ENCODE measurements around the gene ADK. TPM values are rescaled to one million over a fixed set of nuclear protein-coding genes. Genes with fewer than 3 reads are reported as not detected.
"Not testable (repeated sequence)": the region's sequence is repeated elsewhere in the genome, so short reads cannot be mapped to it uniquely, and the experiment has no call there.

The ADK gene
- total RNA-seq, 1 donor from 2014 or later, result 32.5 TPM

DNA sequence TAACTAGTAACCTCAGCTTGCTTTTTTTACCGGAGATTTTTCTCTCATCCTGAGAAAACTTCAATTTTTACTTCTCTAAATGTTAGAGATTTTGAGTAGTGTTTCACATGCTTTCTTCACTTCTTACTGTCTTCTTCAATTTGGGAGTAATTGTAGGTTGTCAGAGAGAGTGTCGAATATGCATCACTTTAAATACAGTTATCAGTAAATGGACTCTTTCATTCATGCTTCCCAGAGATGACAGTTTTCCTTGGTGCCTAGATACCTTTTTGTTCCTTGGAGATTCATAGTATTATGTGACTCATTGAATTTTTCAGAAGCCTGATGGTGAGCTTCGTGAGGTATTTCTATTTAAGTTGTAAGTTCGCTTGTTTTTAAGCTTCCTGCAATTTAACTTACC lies 169.7 kb downstream of the ADK start:
- intact Hi-C loops (cut with DNase I), result no loop called here
- DNase-seq (ENCODE audit: low spot score) (no peak), ATAC-seq (no peak)

DNA sequence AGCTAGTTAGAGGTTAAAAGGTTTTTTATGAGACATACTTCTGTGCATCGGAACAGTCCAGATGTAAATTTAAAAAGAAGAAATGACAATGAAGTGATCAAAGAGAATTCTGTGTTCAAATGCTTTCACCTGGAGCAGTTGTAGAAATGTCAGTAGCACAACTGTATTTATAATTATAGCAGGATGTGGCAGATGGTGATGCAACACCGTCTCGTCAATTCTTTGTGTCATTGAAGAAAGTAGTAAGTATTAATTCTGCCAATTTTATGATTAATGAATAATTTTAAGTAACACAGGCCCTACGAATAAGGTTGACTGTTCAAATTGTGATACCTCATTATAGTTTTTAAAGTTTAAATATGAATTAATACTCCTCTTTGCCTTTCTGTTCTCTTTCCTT lies 171.1 kb downstream of the ADK start:
- ATAC-seq (no peak), DNase-seq (ENCODE audit: low spot score) (no peak)
- intact Hi-C loops (cut with DNase I), result no loop called here

- intact Hi-C loops (cut with DNase I), result no loop called here
- DNase-seq (ENCODE audit: low spot score) (no peak), ATAC-seq (no peak)
Observed at GRCh38 chr10:74322565-74322964, 171.5 kb downstream of the ADK start.

GRCh38 chr10:74328388-74328787 lies 177.4 kb downstream of the ADK start:
- ATAC-seq (no peak), DNase-seq (ENCODE audit: low spot score) (no peak)
- intact Hi-C loops (cut with DNase I), result no loop called here

DNA sequence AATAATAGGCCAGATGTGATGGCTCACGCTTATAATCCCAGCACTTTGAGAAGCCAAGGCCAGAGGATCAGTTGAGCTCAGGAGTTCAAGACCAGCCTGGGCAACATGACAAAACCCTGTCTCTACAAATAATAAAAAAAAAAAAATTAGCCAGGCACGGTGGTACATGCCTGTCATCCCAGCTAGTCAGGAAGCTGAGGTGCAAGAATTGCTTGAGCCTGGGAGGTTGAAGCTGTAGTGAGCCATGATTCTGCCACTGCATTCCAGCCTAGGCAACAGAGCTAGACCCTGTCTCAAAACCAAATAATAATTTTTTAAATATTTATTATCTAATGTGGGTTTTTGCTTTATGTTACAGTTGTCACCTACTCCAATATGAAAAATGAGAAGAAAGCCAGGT lies 178.9 kb downstream of the ADK start:
- intact Hi-C loops (cut with DNase I), result no loop called here
- no peak for DNase-seq (ENCODE audit: low spot score)
- no peak for ATAC-seq

GRCh38 chr10:74330646-74331045 lies 179.6 kb downstream of the ADK start:
- no peak for ATAC-seq
- intact Hi-C loops (cut with DNase I), result no loop called here
- no peak for DNase-seq (ENCODE audit: low spot score)

- no peak for ATAC-seq
- no peak for DNase-seq (ENCODE audit: low spot score)
- intact Hi-C loops (cut with DNase I), result no loop called here
Observed at GRCh38 chr10:74332398-74332797, 181.4 kb downstream of the ADK start.

DNA sequence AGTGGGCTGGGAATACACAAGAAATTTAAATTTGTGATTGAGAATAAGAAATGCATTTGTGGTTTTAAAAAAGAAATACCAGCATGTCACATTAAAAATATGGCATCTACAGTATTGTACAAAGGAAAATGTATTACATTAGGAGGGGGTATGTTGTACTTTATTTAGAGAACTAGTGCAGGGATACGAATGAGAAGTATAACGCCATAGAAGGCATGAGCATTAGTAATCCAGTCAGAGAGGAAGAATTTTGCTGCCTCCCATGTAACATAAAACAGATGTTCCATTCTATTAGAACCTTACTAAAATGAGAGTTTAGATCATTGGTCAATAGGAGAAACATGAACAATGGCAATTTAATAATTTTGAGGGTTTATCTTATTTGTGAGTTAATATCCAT lies 182.2 kb downstream of the ADK start:
- DNase-seq (ENCODE audit: low spot score), result no peak
- no peak for ATAC-seq
- intact Hi-C loops (cut with DNase I), result no loop called here

DNA sequence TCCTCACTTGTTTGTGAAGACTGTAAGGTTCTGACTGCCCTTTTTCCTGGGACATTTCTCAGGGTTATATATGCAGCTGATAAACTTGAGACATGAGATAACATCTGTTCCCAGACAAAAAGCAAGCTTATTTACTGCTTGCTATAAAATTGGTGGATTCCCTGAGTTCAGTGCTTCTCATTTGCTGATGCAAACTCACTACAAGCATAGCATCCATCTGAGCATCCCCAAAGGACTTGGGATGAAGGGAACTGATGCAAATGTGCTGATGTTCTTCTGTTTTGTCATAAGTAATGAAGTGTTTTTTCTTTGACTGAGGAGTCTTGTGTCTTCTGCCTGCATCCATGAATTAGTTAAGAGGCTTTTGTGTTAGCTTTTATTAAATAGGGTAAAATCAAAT lies 183.2 kb downstream of the ADK start:
- DNase-seq (ENCODE audit: low spot score), result no peak
- ATAC-seq, result no peak
- intact Hi-C loops (cut with DNase I), result no loop called here

DNA sequence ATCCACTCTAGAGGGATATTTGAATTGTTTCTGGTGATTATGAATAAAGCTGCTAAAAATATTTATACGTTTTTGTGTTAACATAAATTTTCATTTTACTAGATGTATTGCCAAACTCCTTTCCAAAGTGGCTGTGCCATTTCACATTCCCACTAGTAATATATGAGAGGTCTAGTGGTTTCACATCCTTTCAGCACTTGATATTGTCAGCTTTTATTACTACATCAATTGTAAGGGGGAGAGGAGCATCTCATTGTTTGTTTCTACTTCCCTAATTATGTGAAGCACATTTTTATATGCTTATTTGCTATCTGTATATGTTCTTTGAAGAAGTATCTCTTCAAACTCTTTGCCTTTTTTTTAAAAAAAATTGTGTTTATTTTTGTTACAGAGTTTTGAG lies 184.5 kb downstream of the ADK start:
- no peak for ATAC-seq
- intact Hi-C loops (cut with DNase I), result no loop called here
- no peak for DNase-seq (ENCODE audit: low spot score)

GRCh38 chr10:74337330-74338016 lies 186.5 kb downstream of the ADK start:
- intact Hi-C loops (cut with DNase I), result no loop called here
- ATAC-seq (no peak), DNase-seq (ENCODE audit: low spot score) (no peak)

GRCh38 chr10:74342991-74343390 lies 192.0 kb downstream of the ADK start:
- intact Hi-C loops (cut with DNase I), result no loop called here
- ATAC-seq (no peak), DNase-seq (ENCODE audit: low spot score) (no peak)

DNA sequence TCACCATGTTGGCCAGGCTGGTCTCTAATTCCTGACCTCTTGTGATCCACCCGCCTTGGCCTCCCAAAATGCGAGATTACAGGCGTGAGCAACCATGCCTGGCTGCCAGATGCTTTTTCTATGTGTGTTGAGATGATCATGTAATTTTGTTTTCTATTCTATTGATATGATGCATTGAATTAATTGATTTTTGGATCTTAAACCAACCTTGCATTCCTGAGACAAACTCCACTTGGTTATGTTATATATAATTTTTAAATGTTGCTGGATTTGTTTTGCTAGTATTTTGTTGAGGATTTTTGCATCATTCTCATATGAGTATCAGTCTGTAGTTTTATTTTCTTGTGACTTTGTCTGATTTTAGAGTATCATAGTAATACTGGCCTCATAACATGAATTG lies 192.8 kb downstream of the ADK start:
- ATAC-seq (no peak), DNase-seq (ENCODE audit: low spot score) (no peak)
- intact Hi-C loops (cut with DNase I), result no loop called here

- intact Hi-C loops (cut with DNase I), result no loop called here
- ATAC-seq (no peak), DNase-seq (ENCODE audit: low spot score) (no peak)
Observed at GRCh38 chr10:74344306-74344705, 193.3 kb downstream of the ADK start.

DNA sequence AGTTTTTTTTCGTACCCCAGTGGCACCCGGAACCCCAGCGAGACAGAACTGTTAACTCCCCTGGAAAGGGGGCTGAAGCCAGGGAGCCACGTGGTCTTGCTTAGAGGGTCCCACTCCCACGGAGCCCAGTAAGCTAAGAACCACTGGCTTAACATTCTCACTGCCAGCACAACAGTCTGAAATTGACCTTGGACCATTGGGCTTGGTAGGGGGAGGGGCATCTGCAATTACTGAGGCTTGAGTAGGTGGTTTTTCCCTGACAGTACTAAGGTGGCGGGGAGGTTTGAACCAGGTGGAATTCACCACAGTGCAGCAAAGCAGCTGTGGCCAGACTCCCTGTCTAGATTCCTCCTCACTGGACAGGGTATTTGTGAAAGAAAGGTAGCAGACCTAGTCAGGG lies 196.5 kb downstream of the ADK start:
- DNase-seq (ENCODE audit: low spot score) (no peak), ATAC-seq (no peak)
- intact Hi-C loops (cut with DNase I), result no loop called here

DNA sequence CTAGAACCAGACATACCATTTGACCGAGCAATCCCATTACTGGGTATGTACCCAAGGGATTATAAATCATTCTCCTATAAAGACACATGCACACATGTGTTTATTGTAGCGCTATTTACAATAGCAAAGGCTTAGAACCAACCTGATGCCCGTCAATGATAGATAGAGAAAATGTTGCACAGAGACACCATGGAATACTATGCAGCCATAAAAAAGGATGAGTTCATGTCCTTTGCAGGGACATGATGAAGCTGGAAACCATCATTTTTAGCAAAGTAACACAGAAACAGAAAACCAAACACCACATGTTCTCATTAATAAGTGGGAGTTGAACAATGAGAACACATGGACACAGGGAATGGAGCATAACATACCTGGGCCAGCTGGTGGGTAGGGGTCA lies 202.0 kb downstream of the ADK start:
- DNase-seq (ENCODE audit: low spot score); ATAC-seq; intact Hi-C loops (cut with DNase I): not testable (repeated sequence)

DNA sequence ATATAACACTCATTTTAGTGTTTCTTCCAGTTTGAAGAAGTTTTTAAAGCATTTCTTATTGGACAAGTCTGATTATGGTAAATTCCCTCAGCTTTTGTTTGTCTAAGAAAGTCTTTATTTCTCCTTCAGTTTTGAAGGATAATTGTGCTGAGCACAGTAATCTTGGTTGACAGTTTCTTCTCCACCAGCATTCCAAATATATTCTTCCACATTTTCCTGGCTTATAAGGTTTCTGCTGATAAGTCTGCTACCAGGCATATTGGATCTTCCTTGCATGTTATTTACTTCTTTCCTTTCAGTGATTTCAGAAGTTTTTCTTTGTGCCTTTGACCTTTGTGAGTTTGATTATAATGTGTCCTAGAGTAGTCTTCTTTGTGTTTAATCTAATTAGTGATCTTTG lies 210.7 kb downstream of the ADK start:
- DNase-seq (ENCODE audit: low spot score) (no peak), ATAC-seq (no peak)
- intact Hi-C loops (cut with DNase I), result no loop called here

DNA sequence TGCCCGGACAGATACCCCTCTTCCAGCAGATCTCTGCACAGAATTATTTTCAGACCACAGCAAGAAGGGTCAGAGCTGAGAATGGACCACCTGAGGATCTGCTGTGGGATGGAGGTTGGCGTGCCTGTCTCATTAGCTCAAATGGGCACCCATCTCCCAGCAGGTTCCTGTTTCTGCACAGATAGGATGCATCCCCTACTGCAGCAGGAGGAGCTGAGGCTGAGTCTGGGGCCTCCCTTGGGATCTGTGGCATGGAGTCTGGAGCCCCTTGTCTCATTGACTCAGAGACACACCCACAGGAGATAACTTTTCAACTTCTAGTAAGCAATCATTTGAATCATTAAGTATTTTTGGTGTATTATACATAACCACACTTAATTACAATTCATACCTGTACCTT lies 212.7 kb downstream of the ADK start:
- no peak for ATAC-seq
- intact Hi-C loops (cut with DNase I), result no loop called here
- DNase-seq (ENCODE audit: low spot score), result no peak

DNA sequence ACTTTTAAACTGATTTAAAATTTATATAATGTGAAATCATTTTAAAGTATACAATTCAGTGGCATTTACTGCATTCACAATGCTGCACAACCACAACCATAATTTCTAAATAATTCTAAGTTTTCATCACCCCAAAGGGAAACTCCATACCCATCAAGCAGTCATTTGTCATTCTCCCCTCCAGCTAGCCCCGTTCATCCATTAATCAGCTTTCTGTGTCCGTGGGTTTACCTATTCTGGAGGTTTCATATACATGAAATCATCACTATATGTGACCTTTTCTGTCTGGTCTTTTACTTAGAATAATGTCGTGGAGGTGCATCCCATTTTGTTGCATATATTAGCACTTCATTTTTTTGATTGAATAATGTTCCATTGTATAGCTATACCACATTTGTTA lies 214.1 kb downstream of the ADK start:
- no peak for DNase-seq (ENCODE audit: low spot score)
- no peak for ATAC-seq
- intact Hi-C loops (cut with DNase I), result no loop called here

DNA sequence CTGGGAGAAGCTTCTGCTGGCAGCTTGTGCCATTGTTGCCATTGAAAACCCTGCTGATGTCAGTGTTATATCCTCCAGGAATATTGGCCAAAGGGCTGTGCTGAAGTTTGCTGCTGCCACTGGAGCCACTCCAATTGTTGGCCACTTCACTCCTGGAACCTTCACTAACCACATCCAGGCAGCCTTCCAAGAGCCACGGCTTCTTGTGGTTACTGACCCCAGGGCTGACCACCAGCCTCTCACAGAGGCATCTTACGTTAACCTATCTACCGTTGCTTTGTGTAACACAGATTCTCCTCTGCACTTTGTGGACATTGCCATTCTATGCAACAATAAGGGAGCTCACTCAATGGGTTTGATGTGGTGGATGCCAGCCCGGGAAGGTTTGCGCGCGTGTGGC lies 220.7 kb downstream of the ADK start:
- DNase-seq (ENCODE audit: low spot score), result no peak
- intact Hi-C loops (cut with DNase I), result no loop called here
- no peak for ATAC-seq

GRCh38 chr10:74373059-74373458 lies 222.0 kb downstream of the ADK start:
- no peak for ATAC-seq
- intact Hi-C loops (cut with DNase I), result no loop called here
- no peak for DNase-seq (ENCODE audit: low spot score)

DNA sequence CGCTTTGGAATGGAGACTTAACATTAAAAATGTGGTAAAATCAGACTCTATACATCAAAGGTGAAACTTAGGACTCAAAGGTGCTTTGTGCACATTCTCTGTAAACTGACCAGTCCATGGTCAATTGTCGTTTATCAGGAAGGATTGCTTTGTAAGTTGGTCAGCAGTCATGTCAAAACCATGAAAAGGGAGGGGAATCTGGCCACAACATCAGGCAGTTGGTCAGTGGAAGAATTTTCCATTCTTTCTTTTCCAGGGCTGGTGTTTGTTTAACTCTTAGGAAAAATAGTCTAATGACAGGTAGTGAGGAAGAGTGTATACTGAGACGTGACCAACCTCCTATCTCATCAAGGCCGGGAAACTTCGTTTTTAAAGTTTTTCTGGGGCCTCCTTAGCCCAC lies 226.5 kb downstream of the ADK start:
- no peak for ATAC-seq

More for the DNA sequence above, 226.5 kb downstream of the ADK start:
- DNase-seq (ENCODE audit: low spot score), result no peak
- intact Hi-C loops (cut with DNase I), result no loop called here

All from sciatic nerve (tissue), 2 donors.